Upper lobe of left lung (tissue), 4 donors: Measurements from ENCODE around the gene NUTF2.

Experiments
- EP300 ChIP-seq, 4 donors: sonication (generic); formaldehyde crosslinking; IDR thresholded peaks; one replicate each; pipeline ENCODE4 v1.5.1; 2017; ENCODE audit warnings: antibody characterized with exemption in 4 of 4, control low read depth in 2 of 4
- POLR2A ChIP-seq, 4 donors: fragments of 450-650 bp; IDR thresholded peaks; one replicate each; pipeline ENCODE4 v1.5.1; 2016 to 2017; ENCODE audit warnings: antibody characterized with exemption in 4 of 4, mild to moderate bottlenecking in 2 of 4
- TF ChIP-seq, protein P1 (sequence below), 6 experiments: fragments of 450-650 bp in 4 of 6; fragments of 200-600 bp in 2 of 6; sonication (generic) in 2 of 6; IDR thresholded peaks; one replicate each; pipeline ENCODE4 v1.5.1; 2016 to 2019; ENCODE audit warnings: antibody characterized with exemption in 6 of 6

- TF ChIP-seq, protein P1, sequence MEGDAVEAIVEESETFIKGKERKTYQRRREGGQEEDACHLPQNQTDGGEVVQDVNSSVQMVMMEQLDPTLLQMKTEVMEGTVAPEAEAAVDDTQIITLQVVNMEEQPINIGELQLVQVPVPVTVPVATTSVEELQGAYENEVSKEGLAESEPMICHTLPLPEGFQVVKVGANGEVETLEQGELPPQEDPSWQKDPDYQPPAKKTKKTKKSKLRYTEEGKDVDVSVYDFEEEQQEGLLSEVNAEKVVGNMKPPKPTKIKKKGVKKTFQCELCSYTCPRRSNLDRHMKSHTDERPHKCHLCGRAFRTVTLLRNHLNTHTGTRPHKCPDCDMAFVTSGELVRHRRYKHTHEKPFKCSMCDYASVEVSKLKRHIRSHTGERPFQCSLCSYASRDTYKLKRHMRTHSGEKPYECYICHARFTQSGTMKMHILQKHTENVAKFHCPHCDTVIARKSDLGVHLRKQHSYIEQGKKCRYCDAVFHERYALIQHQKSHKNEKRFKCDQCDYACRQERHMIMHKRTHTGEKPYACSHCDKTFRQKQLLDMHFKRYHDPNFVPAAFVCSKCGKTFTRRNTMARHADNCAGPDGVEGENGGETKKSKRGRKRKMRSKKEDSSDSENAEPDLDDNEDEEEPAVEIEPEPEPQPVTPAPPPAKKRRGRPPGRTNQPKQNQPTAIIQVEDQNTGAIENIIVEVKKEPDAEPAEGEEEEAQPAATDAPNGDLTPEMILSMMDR (IDR thresholded peaks at IDR 0.05) = no peak
- no peak for TF ChIP-seq POLR2A (IDR thresholded peaks at IDR 0.05)
- no peak for TF ChIP-seq EP300 (IDR thresholded peaks at IDR 0.05)
These were observed 63.4 kb downstream of the NUTF2 start for GRCh38 chr16:67910158-67910557.
